Nephron progenitor cell (in vitro differentiated cells): ENCODE measurements around the gene GOLGA8J.
"Not testable (repeated sequence)": the region's sequence is repeated elsewhere in the genome, so short reads cannot be mapped to it uniquely, and the experiment has no call there.

ENCODE experiments used
- DNase-seq: peaks from one replicate; pipeline ENCODE4 v3.0.0; 2021
- H3K27ac Mint-ChIP-seq: 2 replicates; pipeline ENCODE4 v1.8.0; 2021; ENCODE audit warnings: mild to moderate bottlenecking, moderate library complexity, mixed read lengths
- H3K27me3 Mint-ChIP-seq: 2 replicates; pipeline ENCODE4 v1.8.0; 2021; ENCODE audit warnings: mild to moderate bottlenecking, low read depth, mixed read lengths; ENCODE audit not compliant: poor library complexity
- H3K36me3 Mint-ChIP-seq: 2 replicates; pipeline ENCODE4 v1.8.0; 2021; ENCODE audit warnings: low read depth, mixed read lengths
- H3K4me1 Mint-ChIP-seq: 2 replicates; pipeline ENCODE4 v1.8.0; 2021; ENCODE audit warnings: mixed read lengths
- H3K4me3 Mint-ChIP-seq: 2 replicates; pipeline ENCODE4 v1.8.0; 2021; ENCODE audit warnings: mild to moderate bottlenecking, moderate library complexity, mixed read lengths
- H3K9me3 Mint-ChIP-seq: 2 replicates; pipeline ENCODE4 v1.8.0; 2021; ENCODE audit warnings: mild to moderate bottlenecking, moderate library complexity, mixed read lengths

GOLGA8J gene

DNA sequence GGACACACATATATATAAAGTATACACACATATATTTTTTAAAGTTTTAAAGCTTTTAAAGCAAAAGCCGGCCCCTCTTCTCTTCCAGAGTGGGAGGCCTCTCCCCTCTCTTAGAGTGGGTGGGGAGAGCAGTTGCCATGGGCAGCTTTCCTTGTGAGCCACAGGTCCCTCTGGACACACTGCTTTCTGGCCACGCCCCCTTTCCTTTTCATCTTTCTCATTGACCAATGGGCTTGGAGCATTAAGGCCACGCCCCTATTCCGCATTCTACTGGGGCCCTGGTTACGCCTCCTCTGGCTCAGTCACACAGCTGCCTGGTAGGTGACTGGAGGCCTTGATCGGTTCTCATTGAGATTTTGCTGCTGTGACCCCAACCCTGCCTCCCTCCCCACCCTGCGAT is 52.0 kb downstream of the GOLGA8J start, which contains the start of gene GOLGA8T:
GOLGA8T (plus strand) TSS at position 301 of the 400 bp plus-strand sequence; CDS start at position 399, 98 bp downstream.
- not testable (repeated sequence) for H3K9me3 Mint-ChIP-seq, DNase-seq, H3K27ac Mint-ChIP-seq, H3K4me1 Mint-ChIP-seq, H3K36me3 Mint-ChIP-seq, H3K4me3 Mint-ChIP-seq, H3K27me3 Mint-ChIP-seq
